Activated naive CD8-positive, alpha-beta T cell treated with anti-CD3 and anti-CD28 coated beads for 36 hours (primary cell): Measurements from ENCODE around the gene GDF9. TPM values are rescaled to one million over a fixed set of nuclear protein-coding genes. Genes with fewer than 3 reads are reported as not detected.

Experiments used
- DNase-seq: peaks from one replicate; pipeline ENCODE4 v3.0.0; 2021
- H3K27ac Mint-ChIP-seq: one replicate; pipeline ENCODE4 v1.8.0; 2022; ENCODE audit warnings: mild to moderate bottlenecking, moderate library complexity, mixed read lengths
- H3K27me3 Mint-ChIP-seq: one replicate; pipeline ENCODE4 v1.8.0; 2022; ENCODE audit warnings: mild to moderate bottlenecking, mixed read lengths
- H3K36me3 Mint-ChIP-seq: one replicate; pipeline ENCODE4 v1.8.0; 2021; ENCODE audit warnings: mild to moderate bottlenecking, mixed read lengths
- H3K4me1 Mint-ChIP-seq: one replicate; pipeline ENCODE4 v1.8.0; 2021; ENCODE audit warnings: mixed read lengths
- H3K4me3 Mint-ChIP-seq: one replicate; pipeline ENCODE4 v1.8.0; 2022; ENCODE audit warnings: mild to moderate bottlenecking, moderate library complexity, mixed read lengths
- H3K9me3 Mint-ChIP-seq: one replicate; pipeline ENCODE4 v1.8.0; 2022; ENCODE audit warnings: mixed read lengths
- total RNA-seq, 2 experiments: library from RNA; stranded (reverse); gene quantifications; one replicate each; pipeline ENCODE4 v1.2.3, GENCODE V29; 2021

Gene GDF9
- total RNA-seq, 2 experiments from 2014 or later: 0.26 to 0.29 TPM

DNA sequence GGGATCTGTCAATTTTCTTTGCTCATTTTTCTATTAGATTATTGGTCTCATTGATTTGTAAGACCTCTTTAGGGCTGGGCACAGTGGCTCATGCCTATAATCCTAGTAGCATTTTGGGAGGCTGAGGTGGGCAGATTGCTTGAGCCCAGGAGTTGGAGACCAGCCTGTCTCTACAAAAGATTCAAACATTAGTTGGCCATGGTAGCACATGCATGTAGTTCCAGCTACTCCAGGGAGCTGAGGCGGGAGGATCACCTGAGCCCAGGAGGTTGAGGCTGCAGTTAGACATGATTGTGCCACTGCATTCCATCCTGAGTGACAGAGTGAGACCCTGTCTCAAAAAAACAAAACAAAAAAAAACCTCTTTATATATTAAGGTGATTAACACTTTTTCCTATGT is 29.4 kb downstream of the GDF9 start:
- no peak for DNase-seq
- Mint-ChIP-seq H3K36me3 (no peaks in the 10 kb centered on the region), H3K27ac (no peak overlapping the region), H3K27me3 (peaks cover 5% of the 10 kb centered on the region), H3K4me1 (no peaks in the 10 kb centered on the region), H3K9me3 (no peaks in the 10 kb centered on the region), H3K4me3 (no peak overlapping the region)

GRCh38 chr5:132834057-132834456 is 32.2 kb downstream of the GDF9 start:
- DNase-seq: no peak
- Mint-ChIP-seq H3K4me3 (no peak overlapping the region), H3K9me3 (no peaks in the 10 kb centered on the region), H3K27ac (no peak overlapping the region), H3K36me3 (no peaks in the 10 kb centered on the region), H3K4me1 (peaks cover 3% of the 10 kb centered on the region), H3K27me3 (peaks cover 23% of the 10 kb centered on the region)

DNA sequence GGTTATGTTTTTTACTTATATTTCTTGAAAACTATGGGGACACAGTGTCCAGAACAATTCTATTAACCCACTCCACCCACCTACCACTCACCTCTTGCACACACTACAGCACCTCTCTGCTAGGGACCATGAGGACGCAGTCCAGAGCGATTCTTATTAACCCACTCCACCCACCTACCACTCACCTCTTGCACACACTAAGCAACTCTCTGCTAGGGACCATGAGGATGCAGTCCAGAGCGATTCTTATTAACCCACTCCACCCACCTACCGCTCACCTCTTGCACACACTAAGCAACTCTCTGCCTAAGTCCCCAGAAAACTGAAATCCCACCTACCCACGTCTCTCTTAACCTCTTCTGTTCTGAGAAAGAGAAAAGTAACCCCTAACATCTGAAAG is 33.7 kb downstream of the GDF9 start:
- Mint-ChIP-seq H3K36me3 (no peaks in the 10 kb centered on the region), H3K9me3 (no peaks in the 10 kb centered on the region), H3K27ac (no peak overlapping the region), H3K27me3 (peaks cover 36% of the 10 kb centered on the region), H3K4me1 (peaks cover 3% of the 10 kb centered on the region), H3K4me3 (no peak overlapping the region)
- DNase-seq: no peak

GRCh38 chr5:132831095-132831860 is 35.0 kb downstream of the GDF9 start:
- Mint-ChIP-seq H3K27me3 (peaks cover 50% of the 10 kb centered on the region), H3K27ac (no peak overlapping the region), H3K36me3 (no peaks in the 10 kb centered on the region), H3K4me3 (peak overlapping the region; percentile 70), H3K4me1 (peaks cover 3% of the 10 kb centered on the region), H3K9me3 (no peaks in the 10 kb centered on the region)
- no peak for DNase-seq

DNA sequence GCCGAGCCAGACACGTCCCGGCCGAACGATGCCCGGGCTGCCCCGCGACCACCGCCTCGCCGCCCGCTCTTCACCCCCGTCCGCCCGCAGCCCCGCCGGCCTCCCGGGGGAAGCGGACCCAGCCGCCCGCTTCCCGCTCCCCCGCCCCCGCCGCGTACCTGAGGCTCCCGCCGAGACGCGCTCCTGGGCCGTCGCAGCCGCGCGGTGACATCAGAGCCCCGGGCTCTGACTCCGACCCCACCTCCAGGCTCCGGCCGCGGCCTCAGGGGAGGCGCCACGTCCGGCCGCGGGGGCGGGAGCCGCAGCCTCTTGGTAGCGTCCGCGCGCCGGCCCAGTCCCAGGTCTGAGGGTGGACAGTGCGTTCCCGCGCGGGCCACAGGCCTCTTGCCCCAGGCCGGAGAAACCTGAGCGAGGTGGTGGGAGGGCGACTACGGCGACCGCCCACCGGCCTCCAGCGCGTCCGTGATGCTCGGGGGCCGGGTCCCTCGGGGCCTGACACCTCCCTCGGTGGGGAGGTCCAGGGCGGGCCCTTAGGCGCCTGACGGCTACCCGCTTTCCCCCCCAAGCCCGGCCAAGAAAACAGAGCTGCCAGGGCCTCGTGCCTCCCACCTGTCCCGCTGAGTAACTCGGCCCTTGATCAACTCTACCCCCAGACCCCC is 35.7 kb downstream of the GDF9 start, which contains the start of gene SHROOM1:
Gene SHROOM1 (minus strand): TSS at position 212 of the 659 bp plus-strand sequence. CDS start 4,507 bp downstream, outside the sequence.
- Mint-ChIP-seq H3K9me3 (no peaks in the 10 kb centered on the region), H3K4me3 (peak within 1 kb of the TSS; percentile 87), H3K27ac (peak within 1 kb of the TSS; percentile 51), H3K36me3 (no peaks in the 10 kb centered on the region), H3K4me1 (peaks cover 3% of the 10 kb centered on the region), H3K27me3 (peaks cover 55% of the 10 kb centered on the region)
- DNase-seq: peak; percentile 47

GRCh38 chr5:132829742-132830435 is 36.4 kb downstream of the GDF9 start:
- H3K4me3 Mint-ChIP-seq: peak overlapping the region; percentile 87

DNA sequence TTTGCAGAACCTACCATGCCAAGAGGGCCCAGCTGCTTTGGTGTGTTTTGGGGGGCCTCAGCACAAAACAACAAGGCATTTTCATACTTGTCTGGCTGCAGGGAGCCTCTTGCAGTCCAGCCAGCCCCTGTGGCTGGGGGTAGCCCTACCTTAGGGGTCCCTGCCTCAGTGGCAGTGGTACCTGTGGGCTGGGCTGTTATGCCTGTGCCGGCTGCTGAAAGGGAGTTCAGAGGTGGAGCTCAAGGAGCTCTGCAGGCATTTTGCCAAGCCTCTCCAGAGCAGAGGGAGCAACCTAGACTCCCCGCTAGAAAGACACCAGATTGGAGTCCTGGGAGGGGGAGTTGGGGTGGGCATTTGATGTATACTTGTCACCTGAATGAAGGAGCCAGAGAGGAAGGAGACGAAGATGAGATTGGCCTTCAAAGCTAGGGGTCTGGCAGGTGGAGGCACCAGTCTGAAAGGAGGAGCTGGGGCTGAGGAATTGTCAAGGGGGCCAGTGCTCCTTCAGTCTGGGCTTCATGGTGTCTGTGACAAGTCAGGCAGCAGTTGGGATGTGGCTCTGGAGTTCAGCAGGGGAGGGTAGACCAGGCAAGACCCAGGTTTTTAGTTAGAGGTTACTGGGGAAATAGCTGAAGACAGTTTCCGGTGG is 37.3 kb downstream of the GDF9 start:
- Mint-ChIP-seq H3K27me3 (peaks cover 68% of the 10 kb centered on the region), H3K9me3 (no peaks in the 10 kb centered on the region), H3K36me3 (no peaks in the 10 kb centered on the region), H3K4me1 (peaks cover 3% of the 10 kb centered on the region), H3K27ac (no peak overlapping the region), H3K4me3 (peak overlapping the region; percentile 43)
- no peak for DNase-seq

More at GRCh38 chr5:132829742-132830435, 36.4 kb downstream of the GDF9 start:
- DNase-seq: peak; percentile 81
- peaks cover 59% of the 10 kb centered on the region for H3K27me3 Mint-ChIP-seq
- H3K4me1 Mint-ChIP-seq: peaks cover 3% of the 10 kb centered on the region
- no peaks in the 10 kb centered on the region for H3K36me3 Mint-ChIP-seq
- H3K9me3 Mint-ChIP-seq: no peaks in the 10 kb centered on the region
- H3K27ac Mint-ChIP-seq: peak overlapping the region; percentile 51

DNA sequence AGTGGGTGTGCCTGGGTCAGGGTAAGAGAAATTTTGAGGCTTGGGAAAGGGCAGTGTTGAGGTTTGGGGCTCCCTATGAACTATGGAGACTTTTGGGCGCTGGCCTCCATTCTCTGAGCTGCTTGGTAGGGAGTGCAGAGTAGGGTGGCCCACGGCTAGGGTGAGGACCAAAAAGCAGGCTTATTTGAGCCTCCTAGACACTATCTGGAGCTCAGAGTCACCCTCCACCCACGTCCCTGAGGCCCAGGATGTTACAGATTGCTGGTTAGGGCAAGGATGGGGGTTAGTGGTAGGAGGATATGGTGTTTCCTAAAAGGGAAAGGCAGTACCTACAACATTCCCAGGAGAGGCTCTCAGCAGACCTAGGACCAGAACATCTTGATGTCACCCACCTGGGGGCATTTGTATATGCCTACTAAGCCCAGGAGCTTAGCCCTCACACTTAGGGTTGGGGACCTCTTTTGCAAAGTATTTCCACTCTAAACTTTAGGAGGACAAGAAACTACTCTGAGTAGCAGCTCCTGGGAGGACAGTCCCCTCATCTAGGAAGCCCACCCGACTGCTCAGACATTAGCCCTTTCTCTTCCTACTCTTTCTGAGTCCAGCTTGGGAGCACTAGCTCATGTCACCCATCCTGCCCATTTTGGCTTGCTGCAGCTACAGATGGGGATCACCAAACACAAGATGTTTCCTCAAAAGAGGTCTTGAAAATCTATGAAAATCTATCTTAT is 38.2 kb downstream of the GDF9 start:
- no peak for DNase-seq
- no peak overlapping the region for H3K27ac Mint-ChIP-seq
- H3K4me1 Mint-ChIP-seq: peaks cover 6% of the 10 kb centered on the region
- no peaks in the 10 kb centered on the region for H3K9me3 Mint-ChIP-seq
- H3K36me3 Mint-ChIP-seq: no peaks in the 10 kb centered on the region
- peaks cover 74% of the 10 kb centered on the region for H3K27me3 Mint-ChIP-seq
- H3K4me3 Mint-ChIP-seq: no peak overlapping the region

- Mint-ChIP-seq H3K4me1 (peaks cover 6% of the 10 kb centered on the region), H3K27me3 (peaks cover 77% of the 10 kb centered on the region), H3K36me3 (no peaks in the 10 kb centered on the region), H3K9me3 (no peaks in the 10 kb centered on the region), H3K4me3 (no peak overlapping the region), H3K27ac (no peak overlapping the region)
- no peak for DNase-seq
Observed at GRCh38 chr5:132826424-132827082, 39.7 kb downstream of the GDF9 start.

DNA sequence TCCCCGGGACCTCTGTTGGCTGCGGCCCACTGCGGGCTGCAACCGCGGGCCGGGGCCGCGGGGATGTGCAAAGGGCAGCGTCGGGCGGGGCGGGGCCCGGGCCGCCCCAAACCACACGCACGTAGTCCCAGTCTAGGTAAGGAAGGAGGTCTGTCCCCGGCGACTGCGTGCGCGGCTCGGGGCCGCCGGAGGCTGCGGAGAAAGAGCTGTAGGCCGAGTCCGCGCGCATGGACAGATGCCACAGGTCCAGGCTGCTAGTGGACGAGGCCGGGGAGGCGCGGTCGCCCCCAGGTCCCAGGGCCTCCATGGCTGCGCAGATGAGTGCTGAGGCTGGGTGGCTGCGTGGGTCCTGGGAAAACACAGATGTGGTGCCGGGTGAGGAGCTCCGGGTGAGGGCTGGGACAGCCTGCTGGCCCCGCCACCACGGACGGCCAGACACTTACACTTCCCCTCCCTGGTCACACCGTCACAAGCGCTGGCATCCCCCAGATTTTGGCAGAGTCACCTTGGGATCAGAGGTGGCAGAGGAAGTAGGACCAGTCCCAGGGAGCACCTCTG is 40.4 kb downstream of the GDF9 start:
- peaks cover 6% of the 10 kb centered on the region for H3K4me1 Mint-ChIP-seq
- H3K27ac Mint-ChIP-seq: no peak overlapping the region
- peaks cover 73% of the 10 kb centered on the region for H3K27me3 Mint-ChIP-seq
- peak; percentile 27 for DNase-seq
- no peaks in the 10 kb centered on the region for H3K36me3 Mint-ChIP-seq
- no peaks in the 10 kb centered on the region for H3K9me3 Mint-ChIP-seq
- peak overlapping the region; percentile 34 for H3K4me3 Mint-ChIP-seq

GRCh38 chr5:132825033-132825833 is 41.0 kb downstream of the GDF9 start:
- Mint-ChIP-seq H3K4me1 (peaks cover 9% of the 10 kb centered on the region), H3K27ac (no peak overlapping the region), H3K4me3 (no peak overlapping the region), H3K9me3 (no peaks in the 10 kb centered on the region), H3K27me3 (peaks cover 74% of the 10 kb centered on the region), H3K36me3 (no peaks in the 10 kb centered on the region)
- peak; percentile 38 for DNase-seq

GRCh38 chr5:132824426-132824825 is 41.8 kb downstream of the GDF9 start:
- peaks cover 72% of the 10 kb centered on the region for H3K27me3 Mint-ChIP-seq

GRCh38 chr5:132823481-132824050 is 42.7 kb downstream of the GDF9 start:
- no peaks in the 10 kb centered on the region for H3K9me3 Mint-ChIP-seq
- H3K36me3 Mint-ChIP-seq: no peaks in the 10 kb centered on the region
- no peak for DNase-seq
- no peak overlapping the region for H3K27ac Mint-ChIP-seq
- no peak overlapping the region for H3K4me3 Mint-ChIP-seq
- peaks cover 14% of the 10 kb centered on the region for H3K4me1 Mint-ChIP-seq
- H3K27me3 Mint-ChIP-seq: peaks cover 72% of the 10 kb centered on the region

More at GRCh38 chr5:132824426-132824825, 41.8 kb downstream of the GDF9 start:
- Mint-ChIP-seq H3K4me3 (no peak overlapping the region), H3K27ac (no peak overlapping the region), H3K9me3 (no peaks in the 10 kb centered on the region), H3K4me1 (peaks cover 15% of the 10 kb centered on the region), H3K36me3 (no peaks in the 10 kb centered on the region)
- no peak for DNase-seq
